Ramos (cell line): ENCODE results near the gene GRIK4.

Source experiments
- in situ Hi-C: fragments of 300-500 bp; cut with MboI; formaldehyde crosslinking; loops from one replicate; pipeline ENCODE4 v1.14.3; 2022; ENCODE audit warnings: low sequenced_read_pairs; ENCODE audit not compliant: unreplicated experiment

The GRIK4 gene, protein sequence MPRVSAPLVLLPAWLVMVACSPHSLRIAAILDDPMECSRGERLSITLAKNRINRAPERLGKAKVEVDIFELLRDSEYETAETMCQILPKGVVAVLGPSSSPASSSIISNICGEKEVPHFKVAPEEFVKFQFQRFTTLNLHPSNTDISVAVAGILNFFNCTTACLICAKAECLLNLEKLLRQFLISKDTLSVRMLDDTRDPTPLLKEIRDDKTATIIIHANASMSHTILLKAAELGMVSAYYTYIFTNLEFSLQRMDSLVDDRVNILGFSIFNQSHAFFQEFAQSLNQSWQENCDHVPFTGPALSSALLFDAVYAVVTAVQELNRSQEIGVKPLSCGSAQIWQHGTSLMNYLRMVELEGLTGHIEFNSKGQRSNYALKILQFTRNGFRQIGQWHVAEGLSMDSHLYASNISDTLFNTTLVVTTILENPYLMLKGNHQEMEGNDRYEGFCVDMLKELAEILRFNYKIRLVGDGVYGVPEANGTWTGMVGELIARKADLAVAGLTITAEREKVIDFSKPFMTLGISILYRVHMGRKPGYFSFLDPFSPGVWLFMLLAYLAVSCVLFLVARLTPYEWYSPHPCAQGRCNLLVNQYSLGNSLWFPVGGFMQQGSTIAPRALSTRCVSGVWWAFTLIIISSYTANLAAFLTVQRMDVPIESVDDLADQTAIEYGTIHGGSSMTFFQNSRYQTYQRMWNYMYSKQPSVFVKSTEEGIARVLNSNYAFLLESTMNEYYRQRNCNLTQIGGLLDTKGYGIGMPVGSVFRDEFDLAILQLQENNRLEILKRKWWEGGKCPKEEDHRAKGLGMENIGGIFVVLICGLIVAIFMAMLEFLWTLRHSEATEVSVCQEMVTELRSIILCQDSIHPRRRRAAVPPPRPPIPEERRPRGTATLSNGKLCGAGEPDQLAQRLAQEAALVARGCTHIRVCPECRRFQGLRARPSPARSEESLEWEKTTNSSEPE

DNA sequence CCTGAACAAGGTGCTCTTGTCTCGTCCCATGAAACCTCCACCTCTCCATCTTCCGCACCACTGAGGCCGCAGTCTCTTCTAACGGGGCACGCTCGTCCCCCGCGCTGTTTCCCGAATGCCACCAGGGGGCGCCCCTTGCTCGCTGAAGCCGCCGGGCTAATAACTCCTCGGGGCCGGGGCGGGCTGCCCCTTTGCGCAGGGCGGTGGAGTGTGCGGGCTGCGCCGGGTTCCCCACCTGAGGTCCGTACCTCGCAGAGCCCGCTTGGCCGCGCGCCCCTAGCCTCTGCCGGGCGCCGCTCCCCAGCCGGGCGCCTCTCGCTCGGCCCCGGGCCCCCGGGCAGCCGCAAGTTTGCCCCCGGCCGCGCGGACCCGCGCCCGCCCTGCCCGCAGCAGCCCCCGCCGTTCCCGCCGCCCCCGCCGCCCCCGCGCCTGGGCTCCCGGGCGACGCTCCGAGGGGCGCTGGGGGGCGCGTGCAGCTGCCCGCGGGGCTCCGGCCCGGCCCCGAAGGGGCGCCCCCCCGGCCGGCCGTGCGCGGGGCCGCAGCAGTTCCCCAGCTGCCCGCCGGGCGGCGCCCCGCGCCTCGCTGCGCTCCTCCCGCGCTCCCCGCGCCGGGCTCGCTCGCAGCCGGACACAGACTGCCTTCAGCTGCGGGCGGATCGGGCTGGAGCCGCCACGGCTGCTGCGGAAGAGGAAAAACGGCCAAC is at the start of gene GRIK4:
TSS of gene GRIK4 (plus strand) at position 633 of the 704 bp plus-strand sequence. CDS start 148,571 bp downstream, outside the sequence.
- in situ Hi-C loops, result loop anchor here (5.0 to 25.0 kb wide), 2 partner anchors 301 to 441 kb away; no protein-coding TSS in a partner anchor

GRCh38 chr11:120462825-120463224 is 48.7 kb upstream of the GRIK4 start:
- in situ Hi-C loops, result no loop called here

DNA sequence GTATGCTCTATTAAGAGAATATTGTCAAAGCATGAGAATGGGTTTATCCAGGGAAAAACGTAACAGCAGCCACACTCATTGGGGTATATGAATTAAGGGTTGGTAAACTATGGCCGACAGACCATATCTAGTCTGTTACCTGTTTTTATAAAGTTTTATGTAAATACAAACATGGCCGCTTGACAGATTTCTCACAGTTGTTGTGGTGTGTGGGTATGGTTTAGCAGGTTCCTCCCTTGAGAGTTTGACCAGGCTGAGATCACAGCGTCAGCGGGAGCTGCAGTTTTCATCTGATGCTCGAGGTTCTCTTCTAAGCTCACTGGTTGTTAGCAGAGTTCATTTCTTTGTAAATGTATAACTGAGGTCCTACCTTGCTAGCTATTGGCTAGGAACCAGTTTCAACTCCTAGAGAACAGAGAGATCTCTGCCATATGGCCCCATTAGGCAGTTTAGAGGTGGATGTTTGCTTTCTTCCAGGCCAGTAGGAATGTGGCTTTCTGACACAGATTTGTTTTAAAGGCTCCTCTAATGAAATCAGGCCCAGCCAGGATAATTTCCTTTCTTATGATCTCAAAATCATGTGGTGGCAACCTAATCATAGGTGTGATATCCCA is 45.5 kb upstream of the GRIK4 start:
- in situ Hi-C loops, result no loop called here

DNA sequence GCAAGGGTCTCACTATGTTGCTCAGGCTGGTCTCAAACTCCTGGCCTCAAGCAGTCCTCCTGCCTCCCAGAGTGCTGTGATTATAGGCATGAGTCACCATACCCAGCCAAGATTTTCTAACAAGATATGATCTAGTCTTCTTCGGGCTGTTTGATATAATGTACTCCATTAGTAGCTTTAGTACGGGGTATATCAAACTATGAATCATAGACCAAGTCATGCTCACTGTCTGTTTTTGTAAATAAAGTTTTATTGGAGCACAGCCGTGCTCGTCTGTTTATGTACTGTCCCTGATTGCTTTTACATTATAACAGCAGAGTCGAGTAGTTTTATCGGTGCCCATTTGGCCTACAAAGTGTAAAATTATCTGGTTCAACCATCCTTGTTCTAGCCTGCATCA is 43.9 kb upstream of the GRIK4 start:
- in situ Hi-C loops, result no loop called here

DNA sequence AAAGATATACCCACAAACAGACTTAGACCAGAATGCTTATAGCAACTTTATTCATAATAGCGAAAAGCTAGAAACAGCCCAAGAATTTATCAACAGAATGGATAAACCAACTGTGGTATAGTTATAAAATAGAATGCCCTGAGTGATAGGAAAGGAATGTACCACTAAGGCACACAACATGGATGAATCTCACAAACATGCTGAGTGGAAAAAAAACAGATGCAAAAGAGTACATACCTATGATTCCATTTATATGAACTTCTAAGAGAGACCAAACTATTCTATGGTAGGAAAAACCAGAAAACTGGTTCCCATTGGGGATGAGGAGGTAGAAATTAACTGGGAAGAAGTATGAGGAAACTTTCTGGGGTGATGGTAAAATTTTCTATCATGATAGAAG is 40.4 kb upstream of the GRIK4 start:
- in situ Hi-C loops, result no loop called here

- in situ Hi-C loops, result no loop called here
Observed at GRCh38 chr11:120471994-120472393, 39.6 kb upstream of the GRIK4 start.

DNA sequence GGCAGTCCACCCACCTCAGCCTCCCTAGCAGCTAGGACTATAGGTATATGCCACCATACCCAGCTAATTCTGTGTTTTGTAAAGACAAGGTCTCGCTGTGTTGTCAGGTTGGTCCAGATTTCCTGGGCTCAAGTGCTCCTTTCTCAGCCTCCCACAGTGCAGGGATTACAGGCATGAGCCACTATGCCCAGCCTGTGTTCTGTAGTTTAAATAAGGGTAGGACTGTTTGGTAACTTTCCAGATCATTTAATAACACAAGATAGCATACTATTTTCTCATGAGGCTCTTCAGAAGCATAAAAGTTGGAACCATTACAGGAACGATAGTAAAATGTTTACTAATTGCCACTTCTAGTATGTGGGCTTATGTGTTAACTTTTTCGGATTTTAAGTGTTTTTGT is 38.0 kb upstream of the GRIK4 start:
- in situ Hi-C loops, result no loop called here

DNA sequence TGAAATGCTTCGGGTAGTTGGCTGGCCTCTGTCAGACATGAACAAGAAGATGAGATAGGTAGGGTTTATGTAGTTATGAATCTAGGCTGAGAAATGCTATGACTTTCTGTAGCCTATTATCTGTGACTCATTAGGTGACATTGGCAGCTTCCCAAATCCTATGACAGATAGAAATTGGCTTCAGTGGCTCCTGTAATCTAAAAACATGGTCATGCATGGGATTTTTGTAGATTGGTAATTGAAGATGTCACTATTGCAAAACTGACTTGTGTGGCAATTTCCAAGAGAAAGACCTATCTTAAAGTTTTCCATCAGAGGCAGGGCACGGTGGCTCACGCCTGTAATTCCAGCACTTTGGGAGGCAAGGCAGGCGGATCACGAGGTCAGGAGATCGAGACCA is 29.4 kb upstream of the GRIK4 start:
- in situ Hi-C loops, result no loop called here

DNA sequence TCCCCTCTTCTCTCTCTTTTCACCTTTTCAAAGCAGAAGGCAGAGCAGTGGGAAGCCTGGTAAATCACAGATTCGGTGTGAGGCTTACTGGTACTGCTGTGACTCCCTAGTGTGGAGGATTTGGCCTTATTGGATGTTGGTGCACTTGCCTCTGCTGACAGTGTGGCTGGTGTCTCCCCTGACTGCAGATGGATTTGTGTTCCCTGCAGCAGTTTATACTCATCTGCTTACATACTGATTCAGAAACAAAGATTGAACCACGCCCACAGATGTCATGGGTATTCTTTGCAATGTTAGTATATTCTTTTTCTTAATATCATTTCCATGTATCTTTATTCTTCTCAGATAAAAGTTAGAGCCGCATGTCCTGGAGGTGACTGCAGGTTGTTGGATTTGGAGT is 26.8 kb upstream of the GRIK4 start:
- in situ Hi-C loops, result no loop called here

DNA sequence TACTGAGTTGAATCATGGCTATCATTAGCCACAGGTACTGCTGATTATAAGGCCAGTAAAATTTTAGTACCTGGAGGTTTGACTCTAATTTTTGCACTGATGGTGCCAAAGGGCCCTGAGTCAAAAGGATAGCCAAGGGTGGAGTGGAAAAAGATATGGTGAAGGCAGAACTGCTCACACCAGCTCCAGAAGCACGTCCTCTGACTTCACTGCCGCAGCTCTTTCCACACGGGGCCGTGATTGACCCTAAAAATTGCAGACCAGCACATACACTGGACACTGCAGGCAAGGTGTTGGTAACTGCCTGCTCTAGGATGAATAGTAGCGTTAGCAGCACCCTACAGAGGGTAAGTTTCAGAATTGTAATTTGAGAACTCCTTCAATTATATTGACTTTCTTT is 25.4 kb upstream of the GRIK4 start:
- in situ Hi-C loops, result no loop called here

GRCh38 chr11:120489799-120490198 is 21.7 kb upstream of the GRIK4 start:
- in situ Hi-C loops, result no loop called here

- in situ Hi-C loops, result no loop called here
Observed at GRCh38 chr11:120492486-120492885, 19.1 kb upstream of the GRIK4 start.

DNA sequence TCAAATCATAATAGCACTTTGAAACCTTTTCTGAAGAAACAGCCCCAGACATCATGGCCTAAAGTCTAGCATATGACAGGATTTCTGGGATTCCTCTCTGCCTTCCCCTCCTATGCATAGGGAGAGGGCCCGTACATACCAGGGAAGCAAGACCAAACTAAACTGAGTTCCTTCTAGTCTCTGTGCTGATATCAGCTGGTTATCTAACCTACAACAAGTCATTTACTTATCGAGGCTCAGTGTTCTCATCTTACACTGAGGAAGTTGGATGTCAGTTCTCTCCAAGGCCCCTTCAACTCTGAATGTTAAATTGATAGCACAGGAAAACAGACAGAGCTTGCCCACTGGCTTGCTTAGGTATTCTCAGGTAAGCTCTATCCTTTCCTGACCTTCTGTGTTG is 17.0 kb upstream of the GRIK4 start:
- in situ Hi-C loops, result no loop called here

GRCh38 chr11:120499088-120499487 is 12.5 kb upstream of the GRIK4 start:
- in situ Hi-C loops, result no loop called here

GRCh38 chr11:120499859-120500258 is 11.7 kb upstream of the GRIK4 start:
- in situ Hi-C loops, result loop anchor here (10.0 to 25.0 kb wide), 2 partner anchors 312 to 695 kb away; no protein-coding TSS in a partner anchor

DNA sequence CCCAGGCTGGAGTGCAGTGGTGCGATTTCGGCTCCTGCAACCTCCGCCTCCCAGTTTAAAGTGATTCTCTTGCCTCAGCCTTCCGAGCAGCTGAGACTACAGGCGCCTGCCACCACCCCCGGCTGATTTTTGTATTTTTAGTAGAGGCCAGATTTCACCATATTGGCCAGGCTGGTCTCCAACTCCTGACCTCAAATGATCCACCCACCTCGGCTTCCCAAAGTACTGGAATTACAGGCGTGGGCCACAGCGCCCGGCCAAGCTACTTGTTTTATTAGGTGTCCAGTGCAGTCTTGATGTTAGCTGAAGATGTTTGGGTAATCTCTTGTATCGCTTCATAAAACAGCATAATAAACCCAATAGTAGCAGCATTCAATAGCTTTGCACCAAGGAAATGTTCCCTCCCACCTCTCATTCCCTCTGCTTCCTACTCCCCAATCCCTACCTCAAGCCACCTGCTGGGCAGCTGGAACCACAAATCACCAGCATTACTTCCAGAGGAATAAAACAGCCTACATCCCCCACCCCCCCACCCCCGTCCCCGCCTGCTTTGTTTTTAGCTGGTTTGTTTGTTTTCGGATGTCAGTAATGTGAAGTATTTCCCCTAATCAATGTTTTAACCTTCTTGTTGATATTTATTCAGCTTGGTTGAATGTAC is 11.0 kb upstream of the GRIK4 start:
- in situ Hi-C loops, result loop anchor here (10.0 to 25.0 kb wide), 2 partner anchors 312 to 694 kb away; no protein-coding TSS in a partner anchor

- in situ Hi-C loops, result loop anchor here (10.0 to 25.0 kb wide), 2 partner anchors 311 to 693 kb away; no protein-coding TSS in a partner anchor
Observed at GRCh38 chr11:120501440-120501839, 10.1 kb upstream of the GRIK4 start.

- in situ Hi-C loops, result loop anchor here (10.0 to 25.0 kb wide), 2 partner anchors 310 to 693 kb away; no protein-coding TSS in a partner anchor
Observed at GRCh38 chr11:120501976-120502755, 9.4 kb upstream of the GRIK4 start.
